Vagina (tissue), 2 donors: ENCODE results near the gene PDGFRA. TPM values are rescaled to one million over a fixed set of nuclear protein-coding genes. Genes with fewer than 3 reads are reported as not detected.

Experiments used
- DNase-seq, 2 donors: peaks; one replicate each; pipeline ENCODE4 v3.0.0-alpha.2; 2017; ENCODE audit errors: extremely low spot score in 2 of 2
- H3K27ac ChIP-seq: fragments of 200-600 bp; sonication (generic); one replicate; pipeline ENCODE4 v1.5.1; 2019
- H3K27me3 ChIP-seq: fragments of 200-600 bp; sonication (generic); one replicate; pipeline ENCODE4 v1.5.1; 2019
- H3K36me3 ChIP-seq, 2 donors: fragments of 200-600 bp; sonication (generic); one replicate each; pipeline ENCODE4 v1.5.1; 2017 to 2019
- H3K4me1 ChIP-seq: fragments of 200-600 bp; sonication (generic); one replicate; pipeline ENCODE4 v1.5.1; 2019
- H3K4me3 ChIP-seq, 2 donors: fragments of 200-600 bp; sonication (generic); 1 replicate in 1 of 2; 2 replicates in 1 of 2; pipeline ENCODE4 v1.5.1; 2016 to 2019
- H3K9me3 ChIP-seq: fragments of 200-600 bp; sonication (generic); one replicate; pipeline ENCODE4 v1.5.1; 2019
- POLR2A ChIP-seq, 2 donors: fragments of 450-650 bp; IDR thresholded peaks; one replicate each; pipeline ENCODE4 v1.6.1; 2017; ENCODE audit warnings: antibody characterized with exemption in 2 of 2, mild to moderate bottlenecking in 2 of 2, moderate library complexity in 2 of 2
- POLR2AphosphoS5 ChIP-seq, 2 donors: sonication (generic); formaldehyde crosslinking; IDR thresholded peaks; one replicate each; pipeline ENCODE4 v1.9.0; 2017; ENCODE audit warnings: antibody characterized with exemption in 2 of 2, mild to moderate bottlenecking in 2 of 2, low read depth in 1 of 2; ENCODE audit not compliant: insufficient read depth in 1 of 2
- intact Hi-C: fragments of 100-400 bp; cut with DNase I; formaldehyde crosslinking; loops from one replicate; pipeline ENCODE4 v1.15.1; 2023
- total RNA-seq: library from RNA; depleted of rRNA; stranded (reverse); fragments of >200 nt; gene quantifications from one replicate; pipeline ENCODE4 v1.2.3, GENCODE V29; 2016
- TF ChIP-seq, protein P1 (sequence below), 3 experiments: fragments of 450-650 bp in 2 of 3; fragments of 200-600 bp in 1 of 3; sonication (generic) in 1 of 3; IDR thresholded peaks; one replicate each; pipeline ENCODE4 v1.5.1; 2017 to 2019; ENCODE audit warnings: antibody characterized with exemption in 3 of 3, mild to moderate bottlenecking in 2 of 3, moderate library complexity in 2 of 3

The PDGFRA gene
- total RNA-seq, 1 donor from 2014 or later, result 141 TPM

DNA sequence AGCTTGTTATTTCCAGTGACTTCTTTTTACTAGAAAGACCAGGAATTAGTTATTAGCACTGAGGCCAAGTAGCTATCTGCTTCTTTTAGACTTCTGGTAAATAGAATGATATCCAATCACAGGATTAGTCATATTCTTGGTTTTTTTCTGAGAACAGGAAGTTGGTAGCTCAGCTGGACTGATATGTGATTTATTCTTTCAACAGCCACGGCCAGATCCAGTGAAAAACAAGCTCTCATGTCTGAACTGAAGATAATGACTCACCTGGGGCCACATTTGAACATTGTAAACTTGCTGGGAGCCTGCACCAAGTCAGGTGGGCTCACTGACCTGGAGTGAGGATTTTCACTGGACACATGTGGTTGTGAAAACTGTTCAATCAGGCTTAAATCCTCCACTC, 48.6 kb downstream of the PDGFRA start:
- no peak overlapping the region for H3K27ac ChIP-seq
- H3K27me3 ChIP-seq, result no peaks in the 10 kb centered on the region
- H3K4me1 ChIP-seq, result peaks cover 43% of the 10 kb centered on the region
- DNase-seq, result no peak
- peaks cover 0 to under 1% of the 10 kb centered on the region in 2 donors for H3K36me3 ChIP-seq
- no peaks in the 10 kb centered on the region for H3K9me3 ChIP-seq
- H3K4me3 ChIP-seq, result no peak overlapping the region
- intact Hi-C loops, result no loop called here
- TF ChIP-seq, protein P1, sequence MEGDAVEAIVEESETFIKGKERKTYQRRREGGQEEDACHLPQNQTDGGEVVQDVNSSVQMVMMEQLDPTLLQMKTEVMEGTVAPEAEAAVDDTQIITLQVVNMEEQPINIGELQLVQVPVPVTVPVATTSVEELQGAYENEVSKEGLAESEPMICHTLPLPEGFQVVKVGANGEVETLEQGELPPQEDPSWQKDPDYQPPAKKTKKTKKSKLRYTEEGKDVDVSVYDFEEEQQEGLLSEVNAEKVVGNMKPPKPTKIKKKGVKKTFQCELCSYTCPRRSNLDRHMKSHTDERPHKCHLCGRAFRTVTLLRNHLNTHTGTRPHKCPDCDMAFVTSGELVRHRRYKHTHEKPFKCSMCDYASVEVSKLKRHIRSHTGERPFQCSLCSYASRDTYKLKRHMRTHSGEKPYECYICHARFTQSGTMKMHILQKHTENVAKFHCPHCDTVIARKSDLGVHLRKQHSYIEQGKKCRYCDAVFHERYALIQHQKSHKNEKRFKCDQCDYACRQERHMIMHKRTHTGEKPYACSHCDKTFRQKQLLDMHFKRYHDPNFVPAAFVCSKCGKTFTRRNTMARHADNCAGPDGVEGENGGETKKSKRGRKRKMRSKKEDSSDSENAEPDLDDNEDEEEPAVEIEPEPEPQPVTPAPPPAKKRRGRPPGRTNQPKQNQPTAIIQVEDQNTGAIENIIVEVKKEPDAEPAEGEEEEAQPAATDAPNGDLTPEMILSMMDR (IDR thresholded peaks at IDR 0.05), result no peak

GRCh38 chr4:54278216-54278615, 49.1 kb downstream of the PDGFRA start:
- no peak overlapping the region for H3K27ac ChIP-seq
- no peak for DNase-seq
- H3K4me1 ChIP-seq, result peaks cover 43% of the 10 kb centered on the region
- H3K4me3 ChIP-seq, result no peak overlapping the region
- no peaks in the 10 kb centered on the region for H3K9me3 ChIP-seq
- TF ChIP-seq POLR2A (IDR thresholded peaks at IDR 0.05) (no peak), POLR2AphosphoS5 (IDR thresholded peaks at IDR 0.05; ENCODE audit: insufficient read depth in 1 of 2, low read depth in 1 of 2) (no peak)
- TF ChIP-seq, protein P1 (IDR thresholded peaks at IDR 0.05), result no peak
- H3K27me3 ChIP-seq, result no peaks in the 10 kb centered on the region
- peaks cover 0 to 6% of the 10 kb centered on the region in 2 donors for H3K36me3 ChIP-seq
- intact Hi-C loops, result no loop called here

- no peak overlapping the region for H3K4me3 ChIP-seq
- H3K36me3 ChIP-seq, result peaks cover 0 to 9% of the 10 kb centered on the region in 2 donors
- peak overlapping the region; percentile 69 for H3K27ac ChIP-seq
- intact Hi-C loops, result no loop called here
- H3K9me3 ChIP-seq, result no peaks in the 10 kb centered on the region
- H3K4me1 ChIP-seq, result peaks cover 43% of the 10 kb centered on the region
- DNase-seq, result peak in 1 of 2 donors; percentile 91
- TF ChIP-seq POLR2A (IDR thresholded peaks at IDR 0.05) (no peak), POLR2AphosphoS5 (IDR thresholded peaks at IDR 0.05; ENCODE audit: insufficient read depth in 1 of 2, low read depth in 1 of 2) (peak; percentile 42 to 95)
- TF ChIP-seq, protein P1 (IDR thresholded peaks at IDR 0.05), result no peak
- H3K27me3 ChIP-seq, result no peaks in the 10 kb centered on the region
Observed at GRCh38 chr4:54281054-54281766, 52.1 kb downstream of the PDGFRA start.

DNA sequence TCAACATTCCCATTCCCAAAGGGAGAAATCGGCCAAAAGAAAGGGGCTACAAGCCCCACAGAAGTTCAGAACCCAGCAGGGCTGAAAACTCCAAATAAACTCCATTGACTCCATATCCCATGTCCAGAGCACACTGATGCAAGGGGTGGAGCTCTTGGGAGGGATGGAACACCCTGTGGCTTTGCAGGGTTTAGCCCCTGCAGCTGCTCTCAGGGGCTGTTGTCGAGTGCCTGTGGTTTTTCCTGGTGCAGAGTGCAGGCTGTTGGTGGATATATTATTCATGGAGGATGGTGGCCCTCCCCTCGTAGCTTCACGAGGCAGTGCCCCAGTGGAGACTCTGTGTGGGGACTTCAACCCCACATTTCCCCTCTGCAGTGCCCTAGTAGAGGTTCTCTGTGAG, 53.7 kb downstream of the PDGFRA start:
- DNase-seq, result no peak
- Histone ChIP-seq H3K9me3 (no peaks in the 10 kb centered on the region), H3K27me3 (no peaks in the 10 kb centered on the region), H3K4me1 (peaks cover 30% of the 10 kb centered on the region), H3K4me3 (no peak overlapping the region), H3K27ac (no peak overlapping the region), H3K36me3 (peaks cover 0 to 16% of the 10 kb centered on the region in 2 donors)
- no peak for TF ChIP-seq POLR2AphosphoS5 (IDR thresholded peaks at IDR 0.05; ENCODE audit: insufficient read depth in 1 of 2, low read depth in 1 of 2)
- no peak for TF ChIP-seq POLR2A (IDR thresholded peaks at IDR 0.05)
- TF ChIP-seq, protein P1 (IDR thresholded peaks at IDR 0.05), result no peak
- intact Hi-C loops, result no loop called here

GRCh38 chr4:54289316-54289715, 60.2 kb downstream of the PDGFRA start:
- TF ChIP-seq POLR2AphosphoS5 (IDR thresholded peaks at IDR 0.05; ENCODE audit: insufficient read depth in 1 of 2, low read depth in 1 of 2) (no peak), POLR2A (IDR thresholded peaks at IDR 0.05) (no peak)
- TF ChIP-seq, protein P1 (IDR thresholded peaks at IDR 0.05), result no peak
- peaks cover 0 to 21% of the 10 kb centered on the region in 2 donors for H3K36me3 ChIP-seq
- DNase-seq, result no peak

More at GRCh38 chr4:54289316-54289715, 60.2 kb downstream of the PDGFRA start:
- intact Hi-C loops, result no loop called here
- no peaks in the 10 kb centered on the region for H3K27me3 ChIP-seq
- no peak overlapping the region for H3K27ac ChIP-seq
- no peaks in the 10 kb centered on the region for H3K4me1 ChIP-seq
- no peaks in the 10 kb centered on the region for H3K9me3 ChIP-seq
- H3K4me3 ChIP-seq, result no peak overlapping the region
